RPMI7951 (cell line): Measurements from ENCODE around the gene AZIN2. TPM values are rescaled to one million over a fixed set of nuclear protein-coding genes. Genes with fewer than 3 reads are reported as not detected.
"Not testable (repeated sequence)": the region's sequence is repeated elsewhere in the genome, so short reads cannot be mapped to it uniquely, and the experiment has no call there.

Source experiments
- DNase-seq: peaks from one replicate; pipeline ENCODE4 v3.0.0-alpha.2; 2012; ENCODE audit warnings: low read depth
- total RNA-seq: library from RNA; depleted of rRNA; stranded (reverse); fragments of >200 nt; shearing (Covaris generic); gene quantifications from 2 replicates; pipeline ENCODE4 v1.2.3, GENCODE V29; 2014; rRNA removed

AZIN2 gene
- total RNA-seq: 9.4 TPM in 2 replicates

GRCh38 chr1:33080885-33081553, at the start of gene AZIN2:
Gene AZIN2, plus strand, starts transcription at chr1:33081153. Its CDS starts 1,097 bp downstream, at chr1:33082250.
- peak; percentile 93 for DNase-seq

- no peak for DNase-seq
Measured at GRCh38 chr1:33031506-33031905, 49.4 kb upstream of the AZIN2 start.

GRCh38 chr1:33032126-33032869, 48.7 kb upstream of the AZIN2 start:
- DNase-seq: no peak

GRCh38 chr1:33036051-33036525, 44.9 kb upstream of the AZIN2 start:
- peak; percentile 51 for DNase-seq

GRCh38 chr1:33036526-33037503, 44.1 kb upstream of the AZIN2 start, which contains the start of gene AK2:
Gene AK2, minus strand, starts transcription at chr1:33036883. Its CDS starts 55 bp downstream, at chr1:33036828.
- peak; percentile 99 for DNase-seq

GRCh38 chr1:33039840-33040239, 41.1 kb upstream of the AZIN2 start:
- DNase-seq: no peak

GRCh38 chr1:33041026-33041425, 39.9 kb upstream of the AZIN2 start:
- DNase-seq: no peak

- no peak for DNase-seq
Measured at GRCh38 chr1:33042831-33043230, 38.1 kb upstream of the AZIN2 start.

GRCh38 chr1:33043267-33044092, 37.5 kb upstream of the AZIN2 start:
- DNase-seq: peak; percentile 42

- DNase-seq: no peak
Measured at GRCh38 chr1:33045246-33045645, 35.7 kb upstream of the AZIN2 start.

- no peak for DNase-seq
Measured at GRCh38 chr1:33045814-33046213, 35.1 kb upstream of the AZIN2 start.

- not testable (repeated sequence) for DNase-seq
Measured at GRCh38 chr1:33046234-33046633, 34.7 kb upstream of the AZIN2 start.

- no peak for DNase-seq
Measured at GRCh38 chr1:33047290-33047689, 33.7 kb upstream of the AZIN2 start.

- DNase-seq: peak; percentile 26
Measured at GRCh38 chr1:33047839-33048305, 33.1 kb upstream of the AZIN2 start.

- DNase-seq: no peak
Measured at GRCh38 chr1:33048426-33048825, 32.5 kb upstream of the AZIN2 start.

- DNase-seq: peak; percentile 77
Measured at GRCh38 chr1:33049371-33049770, 31.6 kb upstream of the AZIN2 start.

- DNase-seq: peak; percentile 87
Measured at GRCh38 chr1:33050221-33051076, 30.5 kb upstream of the AZIN2 start.

- peak; percentile 93 for DNase-seq
Measured at GRCh38 chr1:33055210-33056008, 25.5 kb upstream of the AZIN2 start.

- no peak for DNase-seq
Measured at GRCh38 chr1:33056426-33056825, 24.5 kb upstream of the AZIN2 start.
